Tibial nerve (tissue), 4 donors: ENCODE data around the gene ZMYND12. TPM values are rescaled to one million over a fixed set of nuclear protein-coding genes. Genes with fewer than 3 reads are reported as not detected.

Experiments used
- DNase-seq, 2 donors: peaks; one replicate each; pipeline ENCODE4 v3.0.0-alpha.2; 2019; ENCODE audit warnings: low spot score in 2 of 2
- H3K27ac ChIP-seq, 4 donors: fragments of 200-600 bp; sonication (generic) in 3 of 4; one replicate each; pipeline ENCODE4 v1.5.1; 2017 to 2019; ENCODE audit warnings: mild to moderate bottlenecking in 1 of 4
- H3K27me3 ChIP-seq, 2 donors: fragments of 200-600 bp; sonication (generic) in 1 of 2; one replicate each; pipeline versions ENCODE4 v1.5.1 to v1.6.0; 2017 to 2019
- H3K36me3 ChIP-seq, 3 donors: fragments of 200-600 bp; sonication (generic); one replicate each; pipeline ENCODE4 v1.5.1; 2018 to 2019
- H3K4me1 ChIP-seq, 4 donors: fragments of 200-600 bp; sonication (generic) in 3 of 4; one replicate each; pipeline ENCODE4 v1.5.1; 2017 to 2019
- H3K4me3 ChIP-seq, 4 donors: fragments of 200-600 bp; sonication (generic) in 3 of 4; one replicate each; pipeline ENCODE4 v1.5.1; 2017 to 2019; ENCODE audit warnings: mild to moderate bottlenecking in 1 of 4, moderate library complexity in 1 of 4
- H3K9me3 ChIP-seq, 4 donors: fragments of 200-600 bp; sonication (generic) in 3 of 4; one replicate each; pipeline ENCODE4 v1.5.1; 2017 to 2019
- EP300 ChIP-seq, 2 donors: sonication (generic); formaldehyde crosslinking; IDR thresholded peaks; one replicate each; pipeline ENCODE4 v1.6.1; 2017; ENCODE audit warnings: antibody characterized with exemption in 2 of 2, mild to moderate bottlenecking in 1 of 2
- POLR2A ChIP-seq, 2 donors: fragments of 450-650 bp; IDR thresholded peaks; one replicate each; pipeline ENCODE4 v1.6.1; 2017; ENCODE audit warnings: antibody characterized with exemption in 2 of 2, mild to moderate bottlenecking in 2 of 2, moderate library complexity in 2 of 2
- WGBS, 2 donors: methylation state at CpG; one replicate each; pipeline ENCODE4 v1.1.5; 2018; 5-methylcytosine and 5-hydroxymethylcytosine counted together
- total RNA-seq, 4 donors: library from RNA; depleted of rRNA; stranded (reverse); fragments of >200 nt; gene quantifications; one replicate each; pipeline ENCODE4 v1.1.0, GENCODE V29; 2016
- TF ChIP-seq, protein P1 (sequence below), 5 experiments: fragments of 200-600 bp in 3 of 5; fragments of 450-650 bp in 2 of 5; sonication (generic) in 3 of 5; IDR thresholded peaks; one replicate each; pipeline ENCODE4 v1.5.1; 2016 to 2019; ENCODE audit warnings: antibody characterized with exemption in 5 of 5, mild to moderate bottlenecking in 3 of 5, moderate library complexity in 2 of 5

Gene ZMYND12
- total RNA-seq, 4 donors from 2014 or later = 0.42 to 2.9 (median 1.3) TPM; not detected in 1

DNA sequence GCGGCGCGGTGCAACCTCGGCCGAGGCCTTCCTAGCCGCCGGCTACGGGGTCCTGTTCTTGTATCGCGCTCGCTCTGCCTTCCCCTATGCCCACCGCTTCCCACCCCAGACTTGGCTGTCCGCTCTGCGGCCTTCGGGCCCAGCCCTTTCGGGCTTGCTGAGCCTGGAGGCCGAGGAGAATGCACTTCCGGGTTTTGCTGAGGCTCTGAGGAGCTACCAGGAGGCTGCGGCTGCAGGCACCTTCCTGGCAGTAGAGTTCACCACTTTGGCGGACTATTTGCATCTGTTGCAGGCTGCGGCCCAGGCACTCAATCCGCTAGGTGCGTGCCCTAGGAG, 900 bp upstream of the ZMYND12 start:
- WGBS, 2 donors = 3 to 5% methylated on average over 7 to 18 of the region's 23 CpGs
- peak in 1 of 2 donors; percentile 18 for DNase-seq

DNA sequence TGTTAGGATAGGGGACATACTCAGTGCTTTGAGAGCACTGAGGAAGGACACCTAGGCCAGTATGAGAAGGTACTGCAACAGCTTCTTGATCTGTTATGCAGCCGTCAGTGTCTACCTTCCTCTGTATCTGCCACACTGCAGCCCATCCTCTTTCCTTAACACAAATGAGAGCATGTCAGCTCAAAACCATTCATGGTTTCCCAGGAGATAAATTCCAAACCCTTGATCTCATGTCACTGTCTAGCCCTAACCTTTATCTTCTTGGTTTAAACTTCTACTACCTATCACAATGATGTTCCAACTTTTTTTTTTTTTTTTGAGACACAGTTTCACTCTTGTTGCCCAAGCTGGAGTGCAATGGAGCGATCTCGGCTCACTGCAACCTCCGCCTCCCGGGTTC, 1.4 kb downstream of the ZMYND12 start:
- 94 to 96% methylated on average over 5 of the region's 5 CpGs for WGBS, 2 donors
- no peak for DNase-seq
- no peaks in the 10 kb centered on the region for H3K27me3 ChIP-seq
- no peak overlapping the region for H3K4me3 ChIP-seq
- peaks cover 0 to 24% (median 9%) of the 10 kb centered on the region in 4 donors for H3K4me1 ChIP-seq
- TF ChIP-seq POLR2A (IDR thresholded peaks at IDR 0.05) (no peak), EP300 (IDR thresholded peaks at IDR 0.05) (no peak)
- TF ChIP-seq, protein P1, sequence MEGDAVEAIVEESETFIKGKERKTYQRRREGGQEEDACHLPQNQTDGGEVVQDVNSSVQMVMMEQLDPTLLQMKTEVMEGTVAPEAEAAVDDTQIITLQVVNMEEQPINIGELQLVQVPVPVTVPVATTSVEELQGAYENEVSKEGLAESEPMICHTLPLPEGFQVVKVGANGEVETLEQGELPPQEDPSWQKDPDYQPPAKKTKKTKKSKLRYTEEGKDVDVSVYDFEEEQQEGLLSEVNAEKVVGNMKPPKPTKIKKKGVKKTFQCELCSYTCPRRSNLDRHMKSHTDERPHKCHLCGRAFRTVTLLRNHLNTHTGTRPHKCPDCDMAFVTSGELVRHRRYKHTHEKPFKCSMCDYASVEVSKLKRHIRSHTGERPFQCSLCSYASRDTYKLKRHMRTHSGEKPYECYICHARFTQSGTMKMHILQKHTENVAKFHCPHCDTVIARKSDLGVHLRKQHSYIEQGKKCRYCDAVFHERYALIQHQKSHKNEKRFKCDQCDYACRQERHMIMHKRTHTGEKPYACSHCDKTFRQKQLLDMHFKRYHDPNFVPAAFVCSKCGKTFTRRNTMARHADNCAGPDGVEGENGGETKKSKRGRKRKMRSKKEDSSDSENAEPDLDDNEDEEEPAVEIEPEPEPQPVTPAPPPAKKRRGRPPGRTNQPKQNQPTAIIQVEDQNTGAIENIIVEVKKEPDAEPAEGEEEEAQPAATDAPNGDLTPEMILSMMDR (IDR thresholded peaks at IDR 0.05) = no peak
- no peaks in the 10 kb centered on the region for H3K9me3 ChIP-seq
- H3K27ac ChIP-seq = no peak overlapping the region
- peaks cover 0 to 15% (median 0%) of the 10 kb centered on the region in 3 donors for H3K36me3 ChIP-seq

More for the DNA sequence above, 900 bp upstream of the ZMYND12 start:
- peaks cover 0 to 24% (median 9%) of the 10 kb centered on the region in 4 donors for H3K4me1 ChIP-seq
- H3K4me3 ChIP-seq = peak overlapping the region; percentile 61 to 96 (median 90)
- no peak for TF ChIP-seq POLR2A (IDR thresholded peaks at IDR 0.05)
- no peak for TF ChIP-seq EP300 (IDR thresholded peaks at IDR 0.05)
- TF ChIP-seq, protein P1 (IDR thresholded peaks at IDR 0.05) = no peak
- H3K27ac ChIP-seq = peak overlapping the region; percentile 70 to 93 (median 92)
- peaks cover 0 to 33% (median 0%) of the 10 kb centered on the region in 3 donors for H3K36me3 ChIP-seq
- no peaks in the 10 kb centered on the region for H3K27me3 ChIP-seq
- H3K9me3 ChIP-seq = no peaks in the 10 kb centered on the region

DNA sequence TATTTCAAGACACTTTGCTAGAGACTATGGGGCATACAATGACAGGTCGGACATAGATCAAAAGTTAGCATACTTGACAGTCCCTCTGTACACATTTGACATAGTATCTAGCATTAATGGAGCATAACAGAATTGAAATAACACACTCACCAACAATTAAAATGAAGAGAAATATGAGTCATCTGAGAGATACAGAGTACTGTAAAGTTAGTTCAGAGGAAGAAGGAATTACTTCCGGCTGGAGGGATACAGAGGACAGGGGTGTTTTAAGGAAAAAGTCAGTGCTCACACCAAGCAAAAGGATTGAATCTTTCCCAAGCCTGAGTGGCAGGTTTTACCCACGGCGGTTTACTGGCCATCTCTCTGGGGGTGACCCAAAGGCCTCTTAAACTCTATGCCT, 2.4 kb downstream of the ZMYND12 start:
- TF ChIP-seq EP300 (IDR thresholded peaks at IDR 0.05) (no peak), POLR2A (IDR thresholded peaks at IDR 0.05) (no peak)
- TF ChIP-seq, protein P1 (IDR thresholded peaks at IDR 0.05) = no peak
- WGBS, 2 donors = 82 to 83% methylated on average over 4 of the region's 4 CpGs
- no peak for DNase-seq
- no peak overlapping the region for H3K27ac ChIP-seq
- no peaks in the 10 kb centered on the region for H3K27me3 ChIP-seq
- peaks cover 0 to 24% (median 9%) of the 10 kb centered on the region in 4 donors for H3K4me1 ChIP-seq
- H3K4me3 ChIP-seq = no peak overlapping the region
- no peaks in the 10 kb centered on the region for H3K9me3 ChIP-seq
- H3K36me3 ChIP-seq = peaks cover 0 to 5% (median 0%) of the 10 kb centered on the region in 3 donors

DNA sequence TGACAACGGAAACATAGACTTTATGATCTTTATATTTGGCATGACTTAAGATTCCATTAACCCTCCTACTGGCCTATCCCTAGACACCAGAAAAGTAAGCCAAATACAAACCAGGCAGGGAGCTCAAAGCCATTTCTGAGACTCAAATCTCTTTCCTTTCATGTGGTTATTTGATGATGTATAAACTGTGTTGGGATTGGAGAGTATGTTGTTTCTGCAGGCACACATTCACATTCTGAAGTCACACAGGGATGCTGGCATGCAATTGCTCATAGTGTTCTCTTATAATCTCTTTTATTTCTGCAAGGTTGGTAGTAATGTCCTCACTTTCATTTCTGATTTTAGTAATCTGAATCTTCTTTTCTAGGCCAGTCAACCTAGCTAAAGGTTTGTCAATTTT, 5.8 kb downstream of the ZMYND12 start:
- Histone ChIP-seq H3K36me3 (no peaks in the 10 kb centered on the region), H3K9me3 (no peaks in the 10 kb centered on the region), H3K4me3 (no peak overlapping the region), H3K4me1 (no peaks in the 10 kb centered on the region), H3K27me3 (no peaks in the 10 kb centered on the region), H3K27ac (no peak overlapping the region)
- WGBS, 2 donors = 68 to 74% methylated on average over 1 of the region's 1 CpG
- DNase-seq = no peak
- TF ChIP-seq POLR2A (IDR thresholded peaks at IDR 0.05) = no peak

DNA sequence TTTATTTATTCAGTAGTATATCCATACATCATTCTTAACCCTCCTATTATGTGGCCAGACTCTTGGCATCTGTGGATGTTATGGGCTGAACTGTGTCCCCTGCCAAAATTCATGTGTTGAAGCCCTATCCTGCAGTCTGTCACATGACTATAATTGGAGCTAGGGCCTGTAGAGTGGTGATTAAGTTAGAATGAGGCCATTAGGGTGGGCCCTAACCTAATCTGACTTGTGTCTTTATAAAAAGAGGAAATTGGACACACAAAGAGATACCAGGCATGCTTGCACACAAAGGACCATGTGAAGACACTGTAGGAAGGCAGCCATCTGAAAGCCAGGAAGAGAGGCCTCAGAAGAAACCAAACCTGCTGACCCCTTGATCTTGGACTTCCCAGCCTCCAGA, 6.6 kb downstream of the ZMYND12 start:
- Histone ChIP-seq H3K36me3 (no peaks in the 10 kb centered on the region), H3K27me3 (no peaks in the 10 kb centered on the region), H3K27ac (no peak overlapping the region), H3K4me3 (no peak overlapping the region), H3K4me1 (no peaks in the 10 kb centered on the region), H3K9me3 (no peaks in the 10 kb centered on the region)
- TF ChIP-seq, protein P1 (IDR thresholded peaks at IDR 0.05) = no peak
- no peak for TF ChIP-seq EP300 (IDR thresholded peaks at IDR 0.05)
- no peak for TF ChIP-seq POLR2A (IDR thresholded peaks at IDR 0.05)
- DNase-seq = no peak

DNA sequence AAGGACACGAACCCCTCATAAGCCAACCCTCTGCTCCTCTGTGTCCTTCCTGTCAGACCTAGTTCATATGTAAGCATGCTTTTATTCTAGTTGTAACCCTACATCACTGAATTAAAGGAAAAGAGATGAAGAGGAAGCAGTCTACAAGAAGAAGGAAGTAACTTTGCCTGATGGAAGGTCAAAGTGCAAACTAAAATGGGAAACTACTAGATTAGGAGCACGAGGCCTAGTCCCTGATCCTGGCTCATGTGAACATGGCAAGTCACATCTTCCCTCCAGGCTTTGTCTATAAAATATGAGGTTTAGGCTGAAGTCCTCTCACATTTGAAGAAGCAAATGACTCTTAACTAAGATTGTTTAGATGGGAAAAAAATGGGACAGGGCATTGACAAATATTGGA, 13.2 kb downstream of the ZMYND12 start:
- 20 to 30% methylated on average over 2 of the region's 2 CpGs for WGBS, 2 donors
- Histone ChIP-seq H3K27ac (no peak overlapping the region), H3K27me3 (no peaks in the 10 kb centered on the region), H3K9me3 (no peaks in the 10 kb centered on the region), H3K36me3 (no peaks in the 10 kb centered on the region), H3K4me1 (no peaks in the 10 kb centered on the region), H3K4me3 (no peak overlapping the region)
- TF ChIP-seq, protein P1 (IDR thresholded peaks at IDR 0.05) = no peak
- TF ChIP-seq EP300 (IDR thresholded peaks at IDR 0.05) = no peak
- TF ChIP-seq POLR2A (IDR thresholded peaks at IDR 0.05) = no peak
- DNase-seq = no peak
